Progenitor cell of endocrine pancreas (in vitro differentiated cells): ENCODE measurements around the gene PTBP3. TPM values are rescaled to one million over a fixed set of nuclear protein-coding genes. Genes with fewer than 3 reads are reported as not detected.
"Not testable (repeated sequence)": the region's sequence is repeated elsewhere in the genome, so short reads cannot be mapped to it uniquely, and the experiment has no call there.

Experiments
- DNase-seq: peaks from one replicate; pipeline ENCODE4 v3.0.0; 2021; ENCODE audit warnings: low spot score; ENCODE audit not compliant: unreplicated experiment
- H3K27ac Mint-ChIP-seq: 2 replicates; pipeline ENCODE4 v1.8.0; 2021; ENCODE audit warnings: mild to moderate bottlenecking, moderate library complexity, mixed read lengths
- H3K27me3 Mint-ChIP-seq: 2 replicates; pipeline ENCODE4 v1.8.0; 2021; ENCODE audit warnings: mixed read lengths
- H3K36me3 Mint-ChIP-seq: 2 replicates; pipeline ENCODE4 v1.8.0; 2022; ENCODE audit warnings: mixed read lengths; ENCODE audit not compliant: insufficient read depth
- H3K4me1 Mint-ChIP-seq: 2 replicates; pipeline ENCODE4 v1.8.0; 2021; ENCODE audit warnings: low read depth, mixed read lengths
- H3K4me3 Mint-ChIP-seq: 2 replicates; pipeline ENCODE4 v1.8.0; 2021; ENCODE audit warnings: low read depth, mild to moderate bottlenecking, moderate library complexity, mixed read lengths
- H3K9me3 Mint-ChIP-seq: 2 replicates; pipeline ENCODE4 v1.8.0; 2021; ENCODE audit warnings: low read depth, mixed read lengths
- CTCF ChIP-seq: fragments of 200-600 bp; sonication (generic); IDR thresholded peaks from one replicate; pipeline ENCODE4 v1.5.0; 2021; ENCODE audit warnings: antibody characterized with exemption, mild to moderate bottlenecking; ENCODE audit not compliant: unreplicated experiment
- total RNA-seq: library from RNA; stranded (reverse); gene quantifications from 2 replicates; pipeline ENCODE4 v1.2.1, GENCODE V29; 2021

The PTBP3 gene
- total RNA-seq, 1 donor from 2014 or later: 67.1 TPM

GRCh38 chr9:112274600-112274999 is 58.8 kb downstream of the PTBP3 start:
- DNase-seq: no peak
- H3K27ac Mint-ChIP-seq: no peak overlapping the region
- TF ChIP-seq CTCF: no peak
- H3K9me3 Mint-ChIP-seq: no peaks in the 10 kb centered on the region
- no peak overlapping the region for H3K4me3 Mint-ChIP-seq
- peaks cover 5% of the 10 kb centered on the region for H3K36me3 Mint-ChIP-seq
- H3K4me1 Mint-ChIP-seq: peaks cover 11% of the 10 kb centered on the region
- H3K27me3 Mint-ChIP-seq: no peaks in the 10 kb centered on the region

GRCh38 chr9:112273876-112274275 is 59.5 kb downstream of the PTBP3 start:
- no peak for TF ChIP-seq CTCF
- H3K4me3 Mint-ChIP-seq: no peak overlapping the region
- H3K27ac Mint-ChIP-seq: no peak overlapping the region
- no peak for DNase-seq
- no peaks in the 10 kb centered on the region for H3K9me3 Mint-ChIP-seq
- H3K4me1 Mint-ChIP-seq: peaks cover 11% of the 10 kb centered on the region
- H3K36me3 Mint-ChIP-seq: peaks cover 5% of the 10 kb centered on the region
- H3K27me3 Mint-ChIP-seq: no peaks in the 10 kb centered on the region

DNA sequence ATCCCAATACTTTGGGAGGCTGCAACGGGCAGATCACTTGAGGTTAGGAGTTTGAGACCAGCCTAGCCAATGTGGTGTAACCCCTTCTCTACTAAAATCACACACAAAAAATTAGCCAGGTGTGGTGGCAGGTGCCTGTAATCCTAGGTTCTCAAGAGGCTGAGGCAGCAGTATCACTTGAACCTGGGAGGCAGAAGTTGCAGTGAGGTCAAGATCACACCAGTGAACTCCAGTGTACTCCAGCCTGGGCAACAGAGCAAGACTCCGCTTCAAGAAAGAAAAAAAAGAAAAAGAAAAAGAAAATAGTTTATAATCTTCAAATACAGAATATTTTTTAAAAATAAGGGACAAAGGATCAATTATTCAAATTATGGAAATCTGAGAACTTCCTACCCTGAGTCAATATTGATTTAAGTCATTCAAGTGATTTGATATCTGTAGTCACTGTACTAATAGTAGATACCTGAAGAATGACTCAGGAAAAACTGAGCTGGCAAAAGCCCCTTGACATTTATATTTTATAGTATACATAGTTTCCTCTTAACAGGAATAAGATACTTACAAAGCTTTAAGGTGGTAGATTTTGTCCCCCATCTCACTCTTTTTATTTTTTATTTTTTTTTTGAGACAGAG is 61.8 kb downstream of the PTBP3 start:
- Mint-ChIP-seq H3K4me1 (peaks cover 5% of the 10 kb centered on the region), H3K4me3 (no peak overlapping the region), H3K27ac (no peak overlapping the region), H3K9me3 (no peaks in the 10 kb centered on the region), H3K36me3 (peaks cover 5% of the 10 kb centered on the region), H3K27me3 (no peaks in the 10 kb centered on the region)
- no peak for DNase-seq
- TF ChIP-seq CTCF: no peak

GRCh38 chr9:112268413-112268812 is 65.0 kb downstream of the PTBP3 start:
- no peak overlapping the region for H3K4me3 Mint-ChIP-seq
- no peaks in the 10 kb centered on the region for H3K27me3 Mint-ChIP-seq
- H3K9me3 Mint-ChIP-seq: no peaks in the 10 kb centered on the region
- no peak for DNase-seq
- TF ChIP-seq CTCF: no peak
- H3K4me1 Mint-ChIP-seq: peaks cover 4% of the 10 kb centered on the region
- H3K36me3 Mint-ChIP-seq: peaks cover 6% of the 10 kb centered on the region
- no peak overlapping the region for H3K27ac Mint-ChIP-seq

- not testable (repeated sequence) for H3K36me3 Mint-ChIP-seq, H3K27me3 Mint-ChIP-seq, H3K9me3 Mint-ChIP-seq, H3K4me3 Mint-ChIP-seq, DNase-seq, H3K4me1 Mint-ChIP-seq, H3K27ac Mint-ChIP-seq
Observed at GRCh38 chr9:112267086-112267485, 66.3 kb downstream of the PTBP3 start.

GRCh38 chr9:112265391-112265790 is 68.0 kb downstream of the PTBP3 start:
- no peak for TF ChIP-seq CTCF
- no peak for DNase-seq
- Mint-ChIP-seq H3K9me3 (no peaks in the 10 kb centered on the region), H3K27me3 (no peaks in the 10 kb centered on the region), H3K4me1 (peaks cover 15% of the 10 kb centered on the region), H3K4me3 (no peak overlapping the region), H3K27ac (no peak overlapping the region), H3K36me3 (peaks cover 8% of the 10 kb centered on the region)
